GM04504 (cell line): ENCODE data around the gene CCDC80.

Experiments
- DNase-seq: peaks from one replicate; pipeline ENCODE4 v3.0.0-alpha.2; 2012; ENCODE audit warnings: low read depth

The CCDC80 gene

DNA sequence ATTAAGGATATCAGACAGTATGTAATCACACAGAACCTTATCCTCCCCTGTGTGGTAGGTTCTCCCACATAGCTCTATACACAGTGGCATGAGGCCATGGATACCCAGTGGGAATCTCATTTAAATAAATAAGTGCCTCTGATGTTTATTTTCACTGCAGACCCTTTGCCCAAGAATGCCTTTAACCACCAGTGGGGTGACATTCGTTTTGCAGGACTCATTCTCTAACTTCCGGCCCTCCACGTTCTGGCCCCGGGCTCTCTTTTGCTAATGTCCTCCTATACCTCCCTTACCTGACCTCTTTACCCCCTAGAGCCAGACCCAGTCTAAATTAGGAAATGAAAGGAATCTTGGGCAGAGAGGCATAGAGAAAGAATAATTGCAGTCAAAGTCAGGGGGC lies 8.3 kb downstream of the CCDC80 start:
- DNase-seq = no peak

- DNase-seq = no peak
These were observed 9.7 kb downstream of the CCDC80 start for GRCh38 chr3:112631257-112631656.

DNA sequence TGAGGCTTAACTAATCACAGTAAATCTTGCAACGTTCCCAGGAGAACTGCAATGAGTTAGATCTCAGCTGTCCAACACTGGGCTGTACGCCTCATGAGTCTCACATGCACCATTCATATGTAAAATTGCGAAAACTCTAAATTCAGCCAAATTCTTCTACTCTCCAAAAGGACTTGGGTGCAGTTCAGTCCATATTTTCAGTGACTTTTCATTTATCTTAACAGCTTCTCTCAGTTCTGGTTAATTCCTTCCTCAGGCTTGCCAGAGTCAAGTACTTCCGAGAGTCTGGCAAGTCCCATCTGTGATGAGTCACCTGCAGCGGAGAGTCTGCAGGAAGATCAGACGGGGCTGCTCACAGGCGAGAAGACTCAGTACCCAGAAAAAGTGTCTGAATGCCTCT lies 11.5 kb downstream of the CCDC80 start:
- DNase-seq = peak; percentile 93

- no peak for DNase-seq
These were observed 12.9 kb downstream of the CCDC80 start for GRCh38 chr3:112627919-112628466.

DNA sequence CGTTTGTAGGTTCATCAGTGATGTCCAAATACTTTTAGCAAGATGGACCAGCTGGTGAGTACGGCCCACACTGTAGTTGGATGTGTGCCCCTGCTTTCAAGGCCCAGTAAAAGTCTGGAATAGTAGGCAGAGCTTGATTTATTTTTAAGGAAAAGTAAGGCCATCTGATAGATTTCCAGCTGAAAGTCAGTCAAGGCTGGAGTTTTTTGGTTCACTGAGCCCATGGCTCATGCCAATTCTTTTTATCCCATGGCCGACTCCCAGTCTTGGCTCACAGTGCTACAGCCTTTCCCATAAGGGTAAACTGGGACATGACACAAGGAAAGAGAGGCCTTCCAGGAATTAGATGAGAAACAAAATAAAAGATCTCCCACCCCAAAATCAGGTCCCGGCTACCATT lies 13.5 kb downstream of the CCDC80 start:
- DNase-seq = no peak

GRCh38 chr3:112623717-112624116 lies 17.2 kb downstream of the CCDC80 start:
- no peak for DNase-seq

- no peak for DNase-seq
These were observed 17.7 kb downstream of the CCDC80 start for GRCh38 chr3:112623213-112623612.

- no peak for DNase-seq
These were observed 21.6 kb downstream of the CCDC80 start for GRCh38 chr3:112619295-112619694.

- no peak for DNase-seq
These were observed 23.7 kb downstream of the CCDC80 start for GRCh38 chr3:112617285-112617684.

- DNase-seq = no peak
These were observed 24.8 kb downstream of the CCDC80 start for GRCh38 chr3:112615989-112616731.

DNA sequence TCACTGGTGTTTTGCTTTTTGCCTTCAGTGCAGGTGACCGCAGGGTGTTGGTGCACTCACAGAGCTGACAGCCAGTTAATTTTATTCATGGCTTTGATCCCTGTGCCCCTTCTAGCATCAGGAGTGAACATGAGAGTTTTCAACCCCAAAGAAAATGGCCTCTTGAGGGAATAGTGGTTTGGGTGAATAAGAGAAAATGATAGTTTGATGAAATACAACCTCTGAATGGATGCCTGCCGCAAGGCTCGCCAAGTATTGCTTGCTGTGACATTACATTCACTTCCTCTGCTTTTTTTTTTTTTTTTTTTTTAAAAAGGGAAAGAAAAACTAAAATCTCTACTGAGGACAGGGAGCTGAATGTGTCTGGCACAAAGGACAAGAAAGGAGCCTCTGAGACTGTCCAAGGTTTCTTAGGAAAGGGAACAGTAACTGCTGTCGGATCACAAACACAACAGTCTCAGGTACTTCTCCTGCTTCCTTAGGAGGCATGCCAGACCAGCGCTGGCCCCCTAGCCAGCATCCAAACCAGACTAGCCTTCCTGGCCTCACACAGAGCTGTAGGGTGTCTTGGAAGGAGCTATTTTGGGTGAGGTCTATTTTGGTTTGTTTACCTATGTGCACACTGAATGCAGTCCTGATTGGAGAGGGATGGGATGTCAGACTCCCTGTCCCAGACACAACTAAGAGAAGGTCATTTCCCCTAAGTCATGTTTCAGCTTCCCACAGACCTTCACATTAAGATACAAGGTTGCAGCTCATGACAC lies 29.0 kb downstream of the CCDC80 start:
- no peak for DNase-seq

DNA sequence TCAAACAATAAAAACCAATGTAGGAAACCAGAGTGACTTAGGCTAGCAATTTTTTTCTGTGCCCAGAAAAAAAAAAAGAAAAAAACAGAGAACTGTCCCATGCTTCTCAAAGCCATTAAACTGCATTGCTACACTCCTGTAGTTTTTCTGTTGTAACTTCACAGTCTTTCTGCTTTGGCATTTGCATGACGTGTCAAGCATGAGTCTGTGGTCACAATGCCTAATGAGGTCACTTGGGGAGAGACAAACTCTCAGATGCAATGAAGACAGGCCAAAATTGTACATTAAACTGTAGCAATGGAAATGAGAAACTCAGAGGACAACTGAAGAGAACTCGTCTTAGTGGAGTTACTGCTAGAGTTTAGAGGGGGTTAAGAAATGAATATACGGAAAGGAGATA lies 30.8 kb downstream of the CCDC80 start:
- peak; percentile 80 for DNase-seq

DNA sequence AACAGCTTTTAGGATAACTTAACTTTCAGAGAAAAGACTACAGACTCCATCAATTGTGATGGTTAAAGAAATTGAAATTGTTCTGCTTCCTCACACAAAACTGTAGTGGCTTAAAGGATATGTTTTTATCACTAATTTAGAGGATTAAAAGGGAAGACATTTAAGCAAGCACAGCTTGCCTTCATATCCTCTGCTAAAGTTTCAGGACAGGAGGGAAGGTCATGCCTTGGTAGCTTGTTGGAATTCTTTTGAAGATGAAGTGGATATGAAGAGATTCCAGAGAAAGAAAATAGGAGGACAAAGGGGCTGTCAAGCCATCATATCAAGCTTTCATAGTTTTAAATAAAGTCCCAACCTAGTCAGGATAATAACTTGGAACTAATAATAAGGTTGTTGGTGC lies 33.1 kb downstream of the CCDC80 start:
- no peak for DNase-seq

GRCh38 chr3:112606098-112606497 lies 34.8 kb downstream of the CCDC80 start:
- DNase-seq = no peak

DNA sequence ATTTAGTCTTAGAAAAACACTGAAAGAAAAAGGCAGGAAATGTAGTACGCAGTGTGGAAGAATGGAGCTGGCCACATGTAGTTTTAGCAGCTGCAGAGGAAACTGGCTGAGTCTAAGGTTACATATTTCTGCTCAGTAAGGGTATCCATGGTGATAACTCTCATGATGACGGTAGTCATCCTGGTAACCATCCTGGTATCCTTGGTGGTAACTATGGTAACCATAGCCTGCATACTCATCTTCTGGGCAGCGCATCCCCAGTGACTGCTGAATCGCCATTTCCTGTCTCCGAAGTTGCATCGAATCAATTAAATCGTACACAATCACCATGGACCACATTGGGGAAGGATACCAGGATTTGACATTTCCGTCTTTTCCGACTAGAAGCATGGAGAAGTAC lies 35.7 kb downstream of the CCDC80 start:
- peak; percentile 40 for DNase-seq

DNA sequence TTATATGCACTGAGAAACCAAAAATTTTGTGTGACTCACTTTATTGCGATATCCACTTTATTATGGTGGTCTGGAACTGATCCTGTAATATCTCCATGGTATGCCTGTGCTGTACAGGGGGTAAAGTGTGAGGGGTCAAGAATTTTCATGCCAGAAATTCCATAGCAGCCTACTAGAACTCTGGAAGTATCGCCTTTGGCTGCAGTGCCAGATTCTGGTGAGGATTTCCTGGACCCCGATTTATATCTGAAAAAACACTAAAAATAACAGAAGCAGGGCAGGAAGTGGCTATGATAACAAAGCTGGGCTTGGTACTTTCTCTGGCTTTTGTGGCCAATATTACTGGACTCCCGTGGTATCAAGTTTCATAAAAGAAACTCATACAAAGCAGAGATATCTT lies 36.4 kb downstream of the CCDC80 start:
- peak; percentile 63 for DNase-seq

- DNase-seq = no peak
These were observed 38.6 kb downstream of the CCDC80 start for GRCh38 chr3:112602217-112602838.

GRCh38 chr3:112598731-112599130 lies 42.2 kb downstream of the CCDC80 start:
- no peak for DNase-seq

DNA sequence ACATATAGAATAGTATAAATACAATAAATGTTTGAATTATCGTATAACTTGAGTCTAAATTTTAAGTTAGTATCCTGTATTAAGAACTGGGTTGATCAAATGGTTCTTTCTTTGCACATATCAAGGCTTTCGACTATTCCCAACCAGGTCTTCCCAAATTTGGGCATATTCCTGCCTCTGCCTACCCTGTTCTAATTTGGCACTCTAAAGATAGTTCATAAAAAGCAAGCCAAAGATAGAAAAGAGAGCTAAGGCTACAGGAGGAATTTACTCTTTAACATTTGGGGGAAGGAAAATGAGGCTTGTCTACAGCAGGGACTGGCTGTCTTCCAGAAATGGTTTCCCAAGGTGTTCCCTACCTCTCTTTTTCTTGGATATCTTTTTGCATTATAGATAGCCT lies 43.0 kb downstream of the CCDC80 start:
- DNase-seq = no peak

GRCh38 chr3:112594856-112595255 lies 46.1 kb downstream of the CCDC80 start:
- no peak for DNase-seq

- no peak for DNase-seq
These were observed 47.7 kb downstream of the CCDC80 start for GRCh38 chr3:112593258-112593657.

DNA sequence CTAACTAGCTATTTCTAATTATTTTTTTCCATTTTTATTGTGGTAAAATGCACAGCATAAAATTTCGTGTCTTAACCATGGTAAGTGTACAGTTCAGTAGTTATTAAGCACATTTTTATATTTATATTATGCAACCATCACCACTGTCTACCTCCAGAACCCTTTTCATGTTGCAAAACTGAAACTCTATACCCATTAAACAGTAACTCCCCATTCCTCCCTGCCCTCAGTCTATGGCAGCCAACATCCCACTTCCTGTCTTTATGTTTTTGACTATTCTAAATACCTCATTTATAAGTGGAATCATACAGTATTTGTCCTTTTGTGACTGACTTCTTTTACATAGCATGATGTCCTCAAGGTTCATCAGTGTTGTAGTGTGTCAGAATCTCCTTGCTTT lies 53.6 kb downstream of the CCDC80 start:
- DNase-seq = no peak

DNA sequence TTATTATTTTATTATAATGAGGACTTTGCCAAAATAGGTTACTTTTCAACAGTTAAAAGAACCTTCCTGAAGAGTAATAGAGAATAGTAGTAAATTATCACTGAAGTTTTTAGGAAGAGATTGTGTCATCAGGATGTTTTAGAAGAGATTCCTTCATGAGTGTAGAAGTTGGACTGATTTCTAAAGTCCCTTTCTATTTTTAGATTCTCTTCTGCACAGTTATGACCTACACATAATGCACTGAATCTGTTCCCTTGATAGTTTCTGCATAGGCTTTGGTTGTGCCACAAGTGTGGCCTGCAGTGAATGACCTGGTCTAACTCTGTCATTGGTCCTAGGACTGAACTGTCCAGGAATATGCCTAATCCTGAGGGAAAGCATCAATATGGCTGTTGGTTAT lies 55.2 kb downstream of the CCDC80 start:
- DNase-seq = no peak
